GM21447 (cell line): ENCODE measurements around the gene NCMAP.

Experiments
- ATAC-seq: cut with Tn5 transposase; IDR thresholded peaks from one replicate; pipeline ENCODE4 v1.9.1; 2021; ENCODE audit not compliant: unreplicated experiment

Gene NCMAP

GRCh38 chr1:24621121-24621520 lies 65.2 kb downstream of the NCMAP start:
- no peak for ATAC-seq

GRCh38 chr1:24622218-24622617 lies 66.3 kb downstream of the NCMAP start:
- ATAC-seq: no peak

- no peak for ATAC-seq
These were observed 76.9 kb downstream of the NCMAP start for GRCh38 chr1:24632832-24633175.

DNA sequence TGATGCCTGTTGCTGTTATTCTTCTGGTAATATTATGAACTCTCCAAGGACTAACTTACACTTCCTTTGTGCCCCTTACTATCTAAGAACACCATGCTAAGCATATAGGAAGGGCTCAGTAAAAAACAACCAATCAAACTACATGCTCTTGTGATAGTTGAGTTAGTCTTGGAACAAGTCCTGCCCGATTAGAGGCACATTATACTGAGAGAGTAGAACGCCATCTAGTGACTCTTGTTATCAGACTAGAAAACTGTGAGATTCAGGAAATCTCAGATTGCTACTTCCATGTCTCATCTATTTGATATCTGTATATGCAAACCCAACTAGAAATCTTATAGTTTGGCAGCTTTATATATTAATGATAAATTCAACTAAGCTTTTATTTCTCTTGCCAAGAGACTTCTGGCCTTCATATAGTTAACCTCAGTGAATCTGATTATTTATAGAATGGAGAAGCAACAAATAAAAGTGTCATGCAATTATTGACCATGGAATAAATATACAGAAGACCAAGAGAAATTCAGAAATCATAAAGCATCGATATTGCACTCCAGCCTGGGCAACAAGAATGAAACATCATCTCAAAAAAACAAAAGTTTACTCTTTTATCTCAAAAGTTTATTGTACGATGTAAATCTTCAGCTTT lies 79.4 kb downstream of the NCMAP start:
- no peak for ATAC-seq

GRCh38 chr1:24636661-24637357 lies 80.9 kb downstream of the NCMAP start:
- no peak for ATAC-seq

- no peak for ATAC-seq
These were observed 83.2 kb downstream of the NCMAP start for GRCh38 chr1:24639094-24639493.

DNA sequence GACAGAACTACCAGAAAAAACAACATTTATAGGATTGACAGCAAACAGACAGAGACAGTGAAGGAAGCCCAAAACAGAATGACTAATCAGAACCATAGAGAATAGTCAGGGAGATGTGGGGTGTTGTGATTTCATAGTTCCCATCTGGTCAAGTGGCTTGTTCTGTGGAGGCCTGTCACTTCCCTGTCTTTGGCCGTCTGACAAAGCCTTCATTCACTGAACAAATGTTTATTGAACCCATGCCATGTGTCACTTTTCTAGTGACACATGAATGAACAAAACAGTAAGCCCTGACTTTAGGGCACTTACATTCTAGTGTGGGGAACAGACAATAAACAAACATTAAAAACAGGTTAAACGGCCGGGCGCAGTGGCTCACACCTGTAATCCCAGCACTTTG lies 84.0 kb downstream of the NCMAP start:
- no peak for ATAC-seq

DNA sequence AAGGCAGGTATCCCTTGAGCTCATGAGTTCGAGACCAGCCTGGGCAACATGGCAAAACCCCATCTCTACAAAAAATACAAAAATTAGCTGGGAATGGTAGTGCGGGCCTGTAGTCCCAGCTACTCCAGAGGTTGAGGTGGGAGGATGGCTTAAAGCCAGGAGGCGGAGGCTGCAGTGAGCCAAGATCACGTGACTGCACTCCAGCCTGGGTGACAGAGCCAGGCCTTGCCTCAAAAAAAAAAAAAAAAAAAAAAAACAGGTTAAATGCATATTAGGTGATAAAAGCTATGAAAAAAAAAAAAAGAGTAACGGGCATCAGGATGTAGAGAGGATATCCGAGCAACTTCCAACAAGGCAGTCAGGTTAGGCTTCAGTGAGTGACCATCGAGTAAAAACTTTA lies 84.4 kb downstream of the NCMAP start:
- no peak for ATAC-seq

- no peak for ATAC-seq
These were observed 85.8 kb downstream of the NCMAP start for GRCh38 chr1:24641646-24642151.

DNA sequence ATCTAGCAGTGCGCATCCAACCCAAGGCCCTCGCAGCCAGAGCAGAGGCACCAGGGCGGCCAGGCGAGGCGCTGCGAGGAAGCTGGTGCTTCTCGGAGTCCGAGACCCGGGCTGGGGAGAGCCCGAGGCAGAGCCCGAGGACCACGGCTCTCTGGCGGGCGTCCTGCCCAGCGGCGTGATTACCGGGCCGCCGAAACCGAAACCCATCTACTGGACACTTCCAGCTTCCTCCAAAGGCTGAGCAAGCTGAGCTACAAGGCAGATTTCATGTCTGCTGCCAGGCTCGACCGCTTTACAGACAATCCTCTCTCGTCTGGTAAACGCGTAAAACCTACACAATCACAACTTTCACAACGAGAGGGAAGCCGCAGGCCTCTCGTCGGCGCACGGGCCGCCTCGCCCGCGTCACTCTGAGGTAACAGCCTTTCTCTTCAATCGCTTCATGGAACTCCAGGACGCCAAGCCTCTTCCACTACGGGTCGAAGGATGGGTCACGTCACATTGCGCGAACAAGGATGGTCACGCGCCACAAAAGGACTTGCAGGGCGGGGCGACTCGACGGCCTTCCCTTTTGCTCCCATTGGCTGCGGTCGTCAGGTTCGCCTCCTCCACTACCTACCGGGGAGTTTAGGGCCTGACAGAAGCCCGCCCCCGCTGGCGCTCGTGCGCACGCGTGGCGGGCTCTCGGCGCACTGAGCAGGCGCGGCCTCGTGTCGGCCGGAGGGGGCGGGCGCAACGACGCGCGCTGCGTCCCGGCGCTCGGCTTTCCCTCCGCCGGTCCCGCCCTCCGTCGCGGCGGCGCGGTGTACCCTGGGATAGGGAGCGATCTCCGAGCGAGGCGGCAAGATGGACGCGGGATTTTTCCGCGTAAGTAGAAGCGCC lies 86.8 kb downstream of the NCMAP start, which contains the start of gene SRRM1:
SRRM1 (plus strand) TSS at position 822 of the 882 bp plus-strand sequence; CDS start at position 847, 25 bp downstream.
- ATAC-seq: peak; percentile 83

DNA sequence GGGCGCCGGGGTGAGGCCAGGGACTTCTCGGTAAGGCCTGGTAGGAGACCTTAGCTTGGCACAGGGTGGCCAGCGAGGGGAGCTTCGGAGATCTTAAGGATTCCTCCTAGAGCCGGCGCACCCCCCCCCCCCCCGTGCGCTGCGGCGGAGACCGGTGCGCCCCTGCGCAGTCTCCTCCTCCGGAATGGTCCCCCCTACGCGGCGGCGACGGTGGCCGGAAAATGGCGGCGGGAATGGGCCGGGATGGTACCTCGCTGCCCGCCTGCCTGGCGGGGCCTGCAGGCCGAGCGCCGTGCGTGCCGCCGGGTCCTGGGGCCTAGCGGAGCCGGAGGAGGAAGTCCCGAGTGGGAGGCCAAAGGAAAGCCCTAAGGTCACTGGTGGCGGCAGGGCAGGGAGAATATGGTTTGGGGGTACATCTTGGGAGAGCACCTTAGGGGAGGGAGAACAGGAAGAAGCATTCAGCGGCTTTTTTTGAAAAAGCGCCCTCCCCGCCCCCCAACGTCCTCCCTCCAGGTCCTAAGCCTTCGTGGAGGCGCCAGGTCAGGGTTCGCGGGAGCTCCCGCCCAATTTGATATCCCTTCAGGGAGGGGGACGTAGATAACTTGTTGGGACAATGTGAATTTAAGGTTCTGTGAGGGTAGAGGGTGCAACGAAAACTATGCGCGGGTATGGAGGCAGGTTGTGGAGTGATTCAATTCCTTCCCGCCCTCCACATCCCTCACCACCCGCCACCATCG lies 87.6 kb downstream of the NCMAP start:
- ATAC-seq: peak; percentile 15

GRCh38 chr1:24644100-24644384 lies 88.2 kb downstream of the NCMAP start:
- no peak for ATAC-seq

GRCh38 chr1:24648919-24649318 lies 93.0 kb downstream of the NCMAP start:
- ATAC-seq: no peak

- ATAC-seq: no peak
These were observed 96.5 kb downstream of the NCMAP start for GRCh38 chr1:24652382-24652781.

- no peak for ATAC-seq
These were observed 98.1 kb downstream of the NCMAP start for GRCh38 chr1:24654010-24654409.

GRCh38 chr1:24656046-24656445 lies 100.2 kb downstream of the NCMAP start:
- ATAC-seq: no peak

DNA sequence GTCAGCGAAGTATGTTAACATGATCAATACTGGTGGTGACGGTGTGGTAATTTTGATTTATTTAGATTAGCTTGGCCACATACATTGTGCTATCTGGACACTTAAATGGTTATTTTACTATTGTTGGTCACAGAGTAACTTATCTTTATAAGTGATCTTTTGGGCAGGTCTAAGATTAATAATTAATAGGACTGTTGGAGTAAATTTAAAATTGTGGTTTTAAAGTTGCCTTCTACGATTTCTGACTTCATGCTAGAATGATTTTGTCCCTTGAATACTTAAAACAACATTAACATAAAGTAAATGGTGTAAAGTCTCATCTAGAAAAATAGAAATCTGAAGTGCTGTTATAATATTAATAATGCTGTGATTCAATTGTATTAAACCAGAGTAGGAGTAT lies 101.9 kb downstream of the NCMAP start:
- no peak for ATAC-seq
